Pons (tissue), 1 donor: ENCODE data around the gene GFOD2.

ENCODE experiments used
- DNase-seq: peaks from one replicate; pipeline ENCODE4 v3.0.0-alpha.2; 2016; ENCODE audit warnings: low spot score

Gene GFOD2

GRCh38 chr16:67669499-67670101 is 49.5 kb downstream of the GFOD2 start:
- no peak for DNase-seq

DNA sequence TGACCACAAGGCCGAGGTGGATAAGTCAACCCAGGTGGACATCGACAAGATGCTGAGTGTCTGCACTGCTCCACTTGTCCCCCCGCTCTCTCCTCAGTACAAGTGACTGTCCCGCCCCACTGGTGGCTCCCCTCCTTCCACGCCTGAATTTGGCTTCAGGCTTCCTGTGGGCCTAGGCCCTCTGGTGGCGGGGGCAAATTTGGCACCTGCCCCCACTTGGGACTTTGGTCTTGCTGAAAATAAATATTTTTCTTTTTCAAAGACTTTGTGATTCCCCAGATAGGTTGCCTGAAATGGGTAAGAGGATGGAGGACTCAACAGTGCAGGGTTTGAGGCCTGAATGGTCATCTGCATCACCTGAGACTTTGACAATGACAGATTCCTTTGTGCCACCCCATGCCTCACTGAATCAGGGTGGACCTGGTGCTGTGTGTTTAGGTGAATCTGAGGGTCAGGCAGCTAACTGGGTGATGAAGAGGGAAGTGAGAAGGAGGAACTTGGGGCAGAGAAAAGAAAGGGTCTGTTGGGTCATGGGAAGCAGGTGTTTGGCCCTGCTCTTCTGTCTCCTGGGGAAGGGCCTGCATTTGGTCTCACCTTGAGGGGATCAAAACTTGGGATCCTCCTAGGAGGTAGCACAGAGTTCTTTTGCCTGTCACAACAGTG is 50.5 kb downstream of the GFOD2 start:
- no peak for DNase-seq

GRCh38 chr16:67667817-67668494 is 51.2 kb downstream of the GFOD2 start:
- DNase-seq: peak; percentile 88

DNA sequence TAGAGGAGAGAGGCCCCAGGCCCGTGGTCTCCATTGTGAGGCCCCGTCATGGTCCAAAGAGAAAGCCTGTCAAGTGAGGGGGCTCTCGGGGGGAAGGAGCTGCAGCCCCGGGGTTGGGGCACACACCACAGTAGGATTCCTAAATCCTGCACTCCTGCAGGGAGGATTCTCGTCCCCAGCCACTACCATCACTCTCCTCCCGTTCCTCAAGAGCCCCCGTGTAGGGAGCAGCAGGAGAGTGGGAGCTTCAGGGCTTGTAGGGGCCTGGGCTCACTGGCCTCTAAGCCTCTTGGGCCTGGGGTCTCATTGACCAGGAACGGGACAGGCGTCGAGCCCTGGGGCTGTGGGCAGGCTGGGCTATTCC is 51.7 kb downstream of the GFOD2 start:
- DNase-seq: no peak

- peak; percentile 71 for DNase-seq
Observed at GRCh38 chr16:67666559-67667452, 52.3 kb downstream of the GFOD2 start, which contains the start of the genes C16orf86 and ENKD1. Gene C16orf86 (plus strand): TSS chr16:67666814. CDS start chr16:67666971, 157 bp downstream. Gene ENKD1 (minus strand): TSS chr16:67666750. CDS start chr16:67666442, 308 bp downstream.

DNA sequence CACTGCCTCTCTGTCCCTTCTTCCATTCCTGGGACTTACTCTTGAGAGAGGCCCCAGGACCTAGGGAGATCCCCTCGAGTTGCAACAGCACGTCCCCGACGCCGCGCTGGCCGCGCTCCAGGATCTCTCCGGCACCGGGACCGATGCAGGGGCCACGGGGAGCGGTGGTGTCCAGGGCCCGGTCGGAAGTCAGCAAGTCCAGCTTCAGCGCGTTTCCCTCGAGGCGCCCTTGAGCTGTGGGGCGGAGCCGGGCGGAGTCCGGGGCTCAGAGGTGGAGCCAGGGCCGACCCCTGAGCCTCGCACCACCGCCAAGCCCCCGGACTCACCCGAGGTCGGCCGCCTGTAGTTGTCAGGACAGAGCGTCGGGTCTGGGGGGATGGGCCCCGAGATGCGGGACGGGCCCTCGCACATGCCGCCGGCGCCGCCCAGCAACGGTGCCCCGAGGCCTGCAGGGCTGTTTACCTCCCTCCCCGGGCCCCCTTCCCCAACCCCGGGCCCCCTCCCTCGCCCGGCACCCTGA is 53.0 kb downstream of the GFOD2 start:
- no peak for DNase-seq

GRCh38 chr16:67665598-67665997 is 53.5 kb downstream of the GFOD2 start:
- no peak for DNase-seq

- no peak for DNase-seq
Observed at GRCh38 chr16:67664871-67665270, 54.2 kb downstream of the GFOD2 start.

DNA sequence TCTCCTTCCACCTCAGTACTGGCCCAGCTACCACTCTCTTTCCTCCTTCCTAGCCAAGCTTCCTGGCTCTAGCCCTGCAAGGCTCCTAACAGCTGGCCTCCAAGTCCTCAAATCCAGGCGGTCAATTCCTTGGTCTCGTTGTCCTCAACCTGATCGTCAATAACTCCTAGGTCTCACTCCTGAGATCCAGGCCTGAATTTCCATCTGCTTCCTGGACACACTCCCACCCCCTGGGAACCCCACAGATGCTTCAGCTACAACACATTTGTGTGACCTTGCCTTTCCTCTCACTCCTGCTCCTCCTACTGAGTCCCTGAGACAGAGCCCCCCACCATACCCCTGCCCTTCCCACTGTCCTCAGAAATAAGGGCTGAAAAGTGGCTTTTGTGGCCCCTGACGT is 54.9 kb downstream of the GFOD2 start:
- DNase-seq: no peak

DNA sequence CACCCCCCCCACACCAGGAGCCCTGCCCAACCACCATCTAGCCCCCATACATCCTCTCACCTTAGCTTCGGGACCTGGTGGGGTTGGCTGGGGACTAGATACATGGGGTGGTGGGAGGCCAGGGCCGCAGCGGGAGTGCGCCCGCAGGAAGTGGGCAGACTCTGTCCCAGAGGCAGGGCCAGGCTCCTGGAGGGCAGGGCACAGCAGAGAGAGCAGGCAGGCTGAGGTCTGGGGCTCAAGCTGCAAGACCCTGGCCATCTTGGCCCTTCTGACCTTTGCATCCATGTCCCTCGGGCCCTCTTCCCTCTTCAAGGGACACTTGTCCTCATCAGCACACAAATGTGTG is 55.3 kb downstream of the GFOD2 start:
- DNase-seq: no peak

DNA sequence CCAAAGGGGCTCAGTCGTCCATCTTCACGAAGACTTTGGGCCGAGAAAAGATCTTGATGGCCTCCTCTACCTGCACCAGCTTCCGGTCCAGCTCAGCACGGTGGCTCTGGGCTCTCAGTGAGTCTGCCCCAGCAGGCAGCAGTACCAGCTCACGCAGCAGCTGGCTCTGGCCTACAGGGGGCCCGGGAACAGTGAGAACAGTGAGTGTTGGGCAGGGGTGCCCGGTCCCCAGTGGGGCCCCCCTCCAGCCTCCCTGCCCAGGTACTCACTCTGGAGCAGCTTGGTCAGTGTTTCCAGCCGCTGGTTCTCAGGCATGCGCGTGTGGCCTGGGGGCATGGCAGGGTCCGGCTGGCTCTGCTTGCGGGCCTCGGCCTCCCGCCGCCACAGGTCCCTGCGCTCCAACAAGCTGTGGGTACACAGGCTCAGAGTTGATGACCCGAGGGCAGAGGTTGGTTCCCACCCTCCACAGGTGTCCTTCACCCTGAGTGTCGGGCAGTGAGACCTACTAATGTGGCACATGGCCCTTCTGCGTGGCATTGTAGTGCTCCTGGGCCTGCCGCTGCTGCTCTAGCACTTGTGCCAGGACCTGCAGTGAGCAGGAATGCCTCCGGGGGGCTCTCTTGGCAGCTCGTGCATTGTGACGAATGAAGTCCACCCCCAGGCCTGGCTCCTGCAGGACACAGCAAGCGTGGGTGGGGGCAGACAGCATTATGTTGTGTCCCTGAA is 55.8 kb downstream of the GFOD2 start:
- no peak for DNase-seq

GRCh38 chr16:67662653-67663010 is 56.5 kb downstream of the GFOD2 start:
- DNase-seq: no peak

- no peak for DNase-seq
Observed at GRCh38 chr16:67661886-67662652, 57.0 kb downstream of the GFOD2 start.

GRCh38 chr16:67661101-67661761 is 57.9 kb downstream of the GFOD2 start:
- DNase-seq: peak; percentile 34

DNA sequence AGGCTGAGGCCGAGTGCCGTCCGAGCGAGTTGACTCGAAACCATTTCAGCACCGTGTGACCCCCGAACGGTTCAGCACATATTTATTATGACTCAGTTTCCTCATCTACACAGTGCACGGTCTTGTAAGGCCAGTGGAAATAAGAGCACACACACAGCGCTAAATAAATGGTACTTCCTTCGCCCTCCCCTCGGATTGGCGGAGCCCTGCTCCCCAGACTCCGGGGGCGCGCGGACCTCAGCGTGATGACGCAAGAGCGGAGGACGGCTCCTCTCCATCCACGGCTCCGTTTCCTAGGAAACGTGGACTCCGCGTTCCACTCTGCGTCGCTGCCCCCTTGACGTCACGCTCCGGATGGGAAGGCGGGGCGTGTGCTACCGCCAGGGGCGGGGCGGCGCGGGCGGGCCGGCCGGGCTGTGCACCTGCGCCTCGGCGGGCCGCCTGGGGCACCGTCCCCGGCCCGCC is 58.5 kb downstream of the GFOD2 start, which contains the start of gene PARD6A:
Gene PARD6A (plus strand): TSS at position 397 of the 465 bp plus-strand sequence. CDS start 79 bp downstream, outside the sequence.
- peak; percentile 96 for DNase-seq

DNA sequence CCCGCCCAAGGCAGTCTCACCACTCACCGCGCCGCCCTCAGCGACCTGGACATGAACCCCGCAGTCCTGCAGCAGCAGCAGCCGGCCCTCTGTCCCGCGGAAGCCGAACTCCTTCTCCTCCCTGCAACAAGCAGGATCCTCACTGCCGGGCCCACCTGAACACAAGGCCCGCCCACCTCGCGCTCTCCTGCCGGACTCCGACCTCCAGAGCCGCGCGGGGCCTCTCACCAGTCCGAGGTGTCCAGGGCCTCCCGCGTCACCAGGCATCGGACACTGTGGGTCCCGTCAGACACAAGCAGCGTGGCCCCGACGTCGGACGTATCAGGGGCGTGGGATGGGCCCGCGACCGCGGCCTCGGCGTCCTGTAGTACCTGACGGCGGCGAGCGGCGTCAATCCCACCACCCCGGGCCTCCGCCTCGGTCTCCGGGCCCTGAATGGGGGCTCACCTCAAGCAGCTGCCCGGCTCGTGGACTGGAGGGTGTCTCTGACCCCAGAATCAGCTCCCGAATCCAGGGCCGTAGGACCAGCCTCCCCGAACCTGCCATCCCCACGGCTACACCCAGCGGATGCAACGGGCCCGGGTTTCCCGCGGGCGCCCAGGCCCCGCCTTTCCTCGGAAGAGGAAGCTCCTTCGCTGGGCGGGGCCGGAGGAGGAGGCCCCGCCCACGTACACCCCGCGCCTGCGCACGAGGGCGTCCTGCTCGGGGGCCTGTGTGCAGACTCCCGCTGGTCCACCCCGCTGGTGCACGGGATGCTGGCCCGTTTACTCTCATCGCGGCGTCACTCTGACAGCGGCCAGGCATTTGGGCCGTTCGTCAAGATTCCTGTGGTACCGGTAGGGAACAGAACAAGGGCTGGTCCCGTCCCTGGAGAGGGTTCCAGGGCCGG is 59.2 kb downstream of the GFOD2 start, which contains the start of gene ACD:
Gene ACD (minus strand): TSS at position 586 of the 889 bp plus-strand sequence. CDS start 40 bp downstream, at position 546.
- peak; percentile 96 for DNase-seq

DNA sequence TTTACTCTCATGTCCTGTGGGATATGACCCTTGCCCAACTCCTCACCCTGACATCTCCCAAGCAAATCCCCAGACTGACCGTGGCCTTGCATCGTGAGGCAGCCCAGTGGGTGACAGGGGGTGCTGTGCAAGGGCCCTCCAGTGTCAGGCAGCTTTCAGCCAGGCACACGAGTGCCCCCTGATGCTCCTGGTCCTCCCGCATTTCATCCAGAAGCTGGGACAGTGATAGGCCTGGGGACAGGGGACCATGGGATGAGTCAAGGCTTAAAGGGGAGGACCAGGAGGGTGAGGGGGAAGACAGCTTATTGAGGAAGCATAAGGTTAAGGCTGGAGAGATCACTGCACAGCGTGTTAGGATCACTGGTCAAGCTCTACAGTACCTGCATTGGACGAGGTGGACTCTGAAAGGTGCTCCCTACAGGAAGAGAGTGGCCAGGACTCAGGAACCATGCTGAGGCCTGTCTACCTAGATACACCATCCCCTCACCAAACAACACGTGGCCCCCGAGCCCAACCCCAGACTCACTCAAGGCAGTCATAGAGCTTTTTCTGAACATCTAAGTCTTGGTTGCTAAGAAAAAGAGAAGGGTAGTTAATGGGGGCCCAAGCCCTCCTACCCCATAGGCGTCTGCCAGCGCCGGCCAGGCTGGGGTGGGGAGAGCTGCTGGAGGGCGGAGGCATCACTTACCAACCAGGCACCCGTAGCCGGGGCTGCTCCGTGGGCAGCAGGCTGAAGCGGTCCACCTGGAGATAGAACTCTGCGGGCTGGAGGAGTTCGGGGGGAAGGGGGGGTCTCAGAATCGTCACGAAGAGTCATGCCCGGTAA is 60.1 kb downstream of the GFOD2 start:
- DNase-seq: no peak
